EH (cell line): ENCODE measurements around the gene ANKRD33.

Experiments
- DNase-seq: peaks from one replicate; pipeline ENCODE4 v3.0.0-alpha.2; 2015; ENCODE audit warnings: low read depth

The ANKRD33 gene, protein sequence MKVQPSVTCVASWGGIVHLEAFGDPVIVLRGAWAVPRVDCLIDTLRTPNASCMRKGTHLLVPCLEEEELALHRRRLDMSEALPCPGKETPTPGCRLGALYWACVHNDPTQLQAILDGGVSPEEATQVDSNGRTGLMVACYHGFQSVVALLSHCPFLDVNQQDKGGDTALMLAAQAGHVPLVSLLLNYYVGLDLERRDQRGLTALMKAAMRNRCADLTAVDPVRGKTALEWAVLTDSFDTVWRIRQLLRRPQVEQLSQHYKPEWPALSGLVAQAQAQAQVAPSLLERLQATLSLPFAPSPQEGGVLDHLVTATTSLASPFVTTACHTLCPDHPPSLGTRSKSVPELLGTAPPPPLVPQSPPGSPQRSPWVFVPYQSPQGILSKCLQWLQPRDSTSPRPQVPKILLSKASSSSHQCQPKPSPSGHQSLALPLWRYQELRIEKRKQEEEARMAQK

GRCh38 chr12:51887476-51888315 is at the start of gene ANKRD33:
TSS of gene ANKRD33 (plus strand) at chr12:51888103. CDS start at chr12:51888187, 84 bp downstream.
- DNase-seq = no peak

DNA sequence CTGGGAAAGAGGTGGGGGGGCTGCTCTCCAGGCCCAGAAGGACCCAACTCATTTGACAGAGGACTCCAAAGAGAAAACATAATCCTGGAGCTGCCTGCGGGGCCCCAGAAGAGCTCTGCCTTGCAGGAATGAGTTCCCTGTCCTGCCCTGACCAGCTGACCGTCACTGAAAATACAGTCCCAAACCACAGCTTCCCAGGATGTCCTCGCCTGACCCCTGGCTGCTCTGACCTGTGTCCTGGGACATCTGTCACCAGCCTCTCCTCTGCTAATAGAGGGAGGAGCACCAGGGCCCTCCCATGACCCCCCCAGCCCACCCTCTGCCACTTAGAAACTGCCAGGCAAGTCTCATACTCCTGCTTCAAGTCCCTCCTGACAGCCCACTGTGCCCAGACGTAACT is 49.1 kb upstream of the ANKRD33 start:
- no peak for DNase-seq

DNA sequence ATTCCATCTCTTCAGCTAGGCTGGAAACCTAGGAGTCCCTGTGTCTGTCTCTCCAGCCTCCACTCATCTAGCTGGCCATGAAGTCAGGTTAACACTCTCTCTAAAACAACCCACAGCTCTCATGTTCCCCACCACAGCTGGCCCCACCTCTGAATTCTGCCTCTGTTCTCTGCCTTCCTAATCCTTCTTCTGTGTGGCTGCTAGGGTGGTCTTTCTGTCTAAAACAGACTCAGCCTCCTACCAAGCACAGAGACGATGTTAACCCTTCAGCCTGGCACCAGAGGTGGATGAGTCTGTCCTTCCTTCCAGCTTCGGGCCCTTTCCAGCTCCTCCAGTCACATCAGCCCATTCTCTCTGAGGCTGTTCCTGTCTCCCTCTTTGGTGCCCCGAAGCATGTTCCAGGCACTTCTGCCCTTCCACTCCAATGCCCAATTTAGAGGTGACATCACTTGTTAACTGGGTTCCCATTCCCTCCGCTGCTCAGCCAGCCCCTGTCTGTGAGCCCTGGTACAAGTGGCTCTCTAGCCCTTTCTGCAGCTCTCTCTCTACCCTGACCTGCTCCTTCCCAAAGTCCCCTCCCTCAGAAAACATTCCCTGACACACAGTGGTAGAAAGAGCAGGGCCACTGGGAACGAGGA is 48.5 kb upstream of the ANKRD33 start:
- no peak for DNase-seq

GRCh38 chr12:51840966-51841365 is 46.9 kb upstream of the ANKRD33 start:
- no peak for DNase-seq

DNA sequence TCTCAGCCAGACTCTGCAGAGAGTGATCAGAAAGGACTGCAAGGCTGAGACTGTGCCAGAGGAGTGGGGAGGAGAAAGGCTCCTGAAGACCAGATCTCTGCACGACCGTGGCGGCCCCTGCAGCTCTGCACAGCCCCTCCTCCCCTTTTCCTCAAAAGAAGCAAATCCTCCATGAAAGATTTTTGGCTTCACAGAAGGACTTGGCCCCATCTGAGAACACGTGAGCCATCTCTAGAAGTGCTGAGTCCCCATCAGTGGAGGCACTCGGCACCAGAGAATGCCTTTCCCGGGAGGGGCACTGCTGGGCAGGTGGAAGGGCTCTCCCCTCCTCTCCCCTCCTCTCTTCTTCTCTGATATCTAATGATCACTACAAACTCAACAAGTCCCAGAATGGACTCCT is 46.2 kb upstream of the ANKRD33 start:
- no peak for DNase-seq

GRCh38 chr12:51844854-51845253 is 43.0 kb upstream of the ANKRD33 start:
- no peak for DNase-seq

GRCh38 chr12:51845482-51845881 is 42.4 kb upstream of the ANKRD33 start:
- no peak for DNase-seq

DNA sequence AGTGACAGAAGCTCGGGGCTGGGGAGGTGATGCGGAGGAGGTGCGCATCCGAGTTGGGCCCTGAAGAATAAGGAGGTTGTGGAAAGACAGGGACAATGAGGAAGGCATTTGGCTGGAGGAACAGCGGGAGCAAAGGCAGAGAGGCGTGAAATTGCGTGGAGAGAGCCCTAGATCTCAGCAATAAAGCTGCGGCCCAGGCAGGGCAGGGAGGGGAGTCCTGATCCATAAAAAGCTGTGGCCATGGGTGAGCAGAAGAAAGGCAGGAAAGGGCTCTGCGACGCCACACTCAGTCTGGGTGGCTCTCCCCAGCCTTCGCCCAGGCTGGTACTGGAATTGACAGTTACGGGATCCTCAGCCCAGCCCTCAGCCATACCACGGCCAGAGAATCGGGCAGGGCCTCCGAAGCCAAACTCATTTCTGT is 41.6 kb upstream of the ANKRD33 start:
- DNase-seq = no peak

DNA sequence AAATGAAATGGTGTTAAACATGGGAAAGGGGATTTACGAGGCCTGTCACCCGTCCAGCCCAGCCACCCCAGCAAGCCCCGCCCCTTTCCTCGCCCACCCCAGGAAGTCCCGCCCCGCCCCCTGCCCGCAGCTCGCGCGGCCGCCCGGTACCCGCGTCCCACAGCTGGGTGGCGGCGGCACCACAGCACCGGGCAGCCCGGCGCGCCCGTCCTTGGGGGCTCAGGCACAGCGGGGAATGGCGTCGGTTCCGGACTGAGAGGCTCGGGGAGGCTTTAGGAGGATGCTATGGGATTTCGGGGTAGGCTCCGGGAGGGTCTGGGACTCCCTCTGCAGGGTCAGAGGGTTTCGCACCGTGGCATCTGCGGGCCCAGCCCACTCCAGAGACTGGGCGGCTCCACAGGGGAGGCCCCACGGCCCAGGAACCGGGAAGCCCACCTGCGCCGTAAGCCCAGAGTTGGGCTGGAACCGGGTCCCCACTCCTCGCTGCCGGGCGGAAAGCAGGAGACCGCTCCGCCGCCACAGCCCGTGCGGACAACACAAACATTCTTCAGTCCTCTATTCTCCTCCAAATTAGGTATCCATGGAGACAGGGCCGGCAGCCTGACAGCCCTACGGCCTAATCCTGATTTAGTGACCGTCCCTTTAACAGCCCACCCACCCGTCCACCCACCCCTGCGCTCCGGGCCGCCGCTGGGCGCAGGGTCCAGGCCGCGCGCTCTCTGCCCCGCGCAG is 40.8 kb upstream of the ANKRD33 start:
- peak; percentile 48 for DNase-seq

DNA sequence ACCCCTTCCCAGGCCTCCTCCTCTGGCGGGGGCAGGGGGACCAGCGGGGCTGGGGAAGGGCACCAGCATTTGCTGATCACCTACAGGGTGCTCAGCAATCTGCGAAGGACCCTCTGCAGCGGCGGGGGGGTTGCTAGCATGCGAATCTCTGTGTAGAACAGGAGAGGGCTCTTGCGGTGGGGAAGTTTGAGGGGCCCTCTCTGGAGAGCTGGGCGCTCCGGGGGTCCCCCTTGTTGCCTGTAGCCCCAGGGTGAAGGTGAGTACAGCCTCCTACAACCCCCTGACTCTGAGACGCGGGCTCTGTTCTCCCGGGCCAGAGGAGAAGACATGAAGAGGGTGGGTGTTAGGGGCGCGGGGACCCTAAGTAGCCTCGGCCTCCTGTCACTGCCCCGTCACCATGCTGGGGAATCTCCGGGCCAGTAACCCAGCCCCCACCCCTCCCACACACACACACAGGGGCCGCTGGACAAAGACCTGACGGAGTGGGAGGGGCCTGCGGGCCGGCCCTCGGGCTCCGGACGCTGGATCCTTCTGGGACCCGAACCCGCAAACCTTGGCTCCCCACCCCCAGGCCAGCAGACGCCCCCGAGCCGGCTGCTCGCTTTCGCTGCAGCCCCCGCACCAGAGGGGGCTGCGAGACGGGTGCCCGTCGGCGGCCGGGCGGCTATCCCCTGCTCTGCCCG is 40.1 kb upstream of the ANKRD33 start:
- DNase-seq = peak; percentile 22

- no peak for DNase-seq
Measured at GRCh38 chr12:51848326-51848727, 39.6 kb upstream of the ANKRD33 start, which contains the start of gene FIGNL2. TSS of gene FIGNL2 (minus strand) at chr12:51848718. CDS start at chr12:51822413, 26,305 bp downstream.

GRCh38 chr12:51848841-51849735 is 38.8 kb upstream of the ANKRD33 start:
- no peak for DNase-seq

GRCh38 chr12:51850081-51850964 is 37.6 kb upstream of the ANKRD33 start:
- DNase-seq = no peak

- no peak for DNase-seq
Measured at GRCh38 chr12:51850965-51851299, 37.0 kb upstream of the ANKRD33 start.

DNA sequence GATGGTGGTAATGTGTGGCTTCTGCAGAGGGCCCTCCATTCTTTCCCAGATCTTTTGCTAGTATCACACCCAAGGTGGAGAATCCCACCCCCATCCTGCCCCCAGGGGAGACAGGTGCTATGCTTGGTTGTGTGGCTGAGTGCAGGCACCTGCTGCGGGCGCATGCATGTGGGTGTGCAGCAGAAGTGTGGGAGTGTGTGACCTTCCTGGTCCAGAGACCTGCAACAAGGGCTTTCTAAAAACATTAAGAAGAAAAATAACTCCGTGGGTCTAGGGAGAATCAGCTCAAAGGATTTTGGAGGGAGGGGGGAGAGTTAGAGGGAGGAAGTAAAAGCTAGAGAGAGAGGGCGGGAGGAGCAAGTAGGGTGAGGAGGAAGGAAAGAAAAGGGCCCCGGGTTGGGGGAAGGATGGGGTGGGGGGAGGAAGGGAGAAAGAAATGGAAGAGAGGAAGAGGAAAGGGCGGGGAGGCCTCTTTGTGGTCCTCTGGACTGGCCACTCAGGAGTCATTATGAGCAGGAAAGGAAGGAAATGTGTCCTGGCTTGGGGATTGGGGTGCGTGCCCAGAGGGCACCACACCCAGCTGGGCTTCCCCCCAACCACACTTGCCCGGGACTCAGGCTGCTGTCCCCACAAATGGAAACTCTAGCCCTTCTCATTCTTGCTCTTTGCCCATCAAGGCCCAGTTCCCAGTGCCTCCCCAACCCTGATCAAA is 36.3 kb upstream of the ANKRD33 start:
- DNase-seq = no peak

- DNase-seq = peak; percentile 26
Measured at GRCh38 chr12:51852404-51853137, 35.3 kb upstream of the ANKRD33 start.

DNA sequence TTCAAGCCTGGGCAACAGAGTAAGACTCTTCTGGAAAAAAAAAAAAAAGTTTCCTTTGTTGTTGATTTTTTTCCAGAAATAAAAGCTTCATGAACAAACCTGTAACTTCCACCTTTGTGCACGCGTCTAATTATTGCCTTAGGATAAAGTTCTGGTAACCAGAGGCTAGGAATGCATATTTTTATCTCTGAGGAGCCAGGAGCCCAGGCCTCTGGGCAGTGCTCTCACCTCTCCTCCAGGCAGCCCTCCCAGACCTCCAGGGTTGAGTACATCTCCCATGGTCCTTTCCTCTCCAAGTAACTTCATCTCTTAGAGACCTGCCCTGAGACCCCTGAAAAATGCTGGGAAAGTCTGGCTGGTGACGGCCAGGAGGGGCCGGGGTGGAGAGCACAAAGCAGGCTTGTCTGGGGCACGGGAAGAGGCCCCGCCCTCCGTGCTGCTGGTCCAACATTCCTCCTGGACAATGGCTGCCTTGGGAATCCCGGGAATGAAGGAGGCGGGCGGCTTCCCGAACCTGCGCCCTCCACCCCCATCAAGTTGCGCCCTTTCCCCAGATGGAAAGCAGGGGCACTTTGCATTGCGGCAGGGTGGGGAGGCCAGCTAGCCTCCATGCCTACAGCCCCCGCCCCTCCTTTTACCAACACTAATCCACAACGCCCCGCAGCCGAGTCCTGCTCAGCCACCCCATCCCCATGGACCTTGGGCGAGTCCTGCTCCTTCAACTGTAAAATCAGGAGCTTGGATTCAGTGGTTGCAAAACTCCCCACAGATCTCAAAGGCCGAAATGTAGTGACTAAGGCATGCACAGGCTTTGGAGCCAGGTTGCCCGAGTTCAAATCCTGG is 32.1 kb upstream of the ANKRD33 start:
- peak; percentile 74 for DNase-seq
